ENCODE measurements around the gene RAPGEFL1.

- no peak for TF ChIP-seq ZNF274 (IDR thresholded peaks at IDR 0.05; ENCODE audit: low read depth, low read length)
- no peak for TF ChIP-seq SUZ12 (IDR thresholded peaks at IDR 0.05; ENCODE audit: extremely low read depth, insufficient read depth, insufficient read length)
- no peak for TF ChIP-seq YY1 (IDR thresholded peaks at IDR 0.05; ENCODE audit: insufficient read depth, insufficient read length)
Measured at GRCh38 chr17:40167685-40168261, 9.5 kb upstream of the RAPGEFL1 start.
